ENCODE results near the gene NAALADL2. TPM values are rescaled to one million over a fixed set of nuclear protein-coding genes. Genes with fewer than 3 reads are reported as not detected.

NAALADL2 gene
- total RNA-seq, 1 donor from 2014 or later: 2.8 TPM

GRCh38 chr3:175326041-175326440 lies 466.9 kb downstream of the NAALADL2 start:
- no peak overlapping the region for H3K4me3 Mint-ChIP-seq
- H3K27me3 Mint-ChIP-seq (ENCODE audit: low read depth): no peaks in the 10 kb centered on the region
- TF ChIP-seq CTCF (conservative IDR thresholded peaks at IDR 0.05): no peak
- no peak overlapping the region for H3K27ac Mint-ChIP-seq (ENCODE audit: unreplicated experiment)
- DNase-seq (ENCODE audit: low read depth, low spot score): no peak
- peaks cover 2% of the 10 kb centered on the region for H3K36me3 Mint-ChIP-seq (ENCODE audit: low read depth)
- H3K9me3 Mint-ChIP-seq: peaks cover 7% of the 10 kb centered on the region
- H3K4me1 Mint-ChIP-seq: no peaks in the 10 kb centered on the region

DNA sequence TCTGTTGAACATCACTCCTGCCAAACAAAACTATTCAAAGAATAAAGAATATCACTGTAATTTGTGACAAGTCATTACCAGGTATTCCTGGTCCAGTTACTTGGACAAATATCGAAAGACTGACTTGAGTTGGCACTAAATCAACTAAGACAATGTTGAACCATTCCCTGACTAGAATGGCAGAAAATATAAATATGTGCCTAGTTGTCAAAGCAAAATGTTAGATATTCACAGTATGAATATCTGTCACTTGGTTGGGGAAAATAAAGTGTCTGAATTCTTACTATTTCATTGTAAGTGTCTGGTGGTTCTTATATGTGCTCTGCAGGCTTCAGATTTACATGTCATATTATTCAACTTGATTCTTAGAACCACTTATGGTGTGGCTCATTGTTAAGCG lies 470.2 kb downstream of the NAALADL2 start:
- Mint-ChIP-seq H3K4me3 (no peak overlapping the region), H3K27ac (ENCODE audit: unreplicated experiment) (no peak overlapping the region), H3K9me3 (peaks cover 12% of the 10 kb centered on the region), H3K36me3 (ENCODE audit: low read depth) (peaks cover 6% of the 10 kb centered on the region), H3K4me1 (no peaks in the 10 kb centered on the region), H3K27me3 (ENCODE audit: low read depth) (no peaks in the 10 kb centered on the region)
- DNase-seq (ENCODE audit: low read depth, low spot score): no peak
- TF ChIP-seq CTCF (conservative IDR thresholded peaks at IDR 0.05): no peak

GRCh38 chr3:175335229-175335628 lies 476.1 kb downstream of the NAALADL2 start:
- TF ChIP-seq CTCF (conservative IDR thresholded peaks at IDR 0.05): no peak
- H3K9me3 Mint-ChIP-seq: peaks cover 6% of the 10 kb centered on the region
- H3K36me3 Mint-ChIP-seq (ENCODE audit: low read depth): peaks cover 4% of the 10 kb centered on the region
- no peak overlapping the region for H3K27ac Mint-ChIP-seq (ENCODE audit: unreplicated experiment)
- no peak overlapping the region for H3K4me3 Mint-ChIP-seq
- H3K4me1 Mint-ChIP-seq: peaks cover 8% of the 10 kb centered on the region
- no peak for DNase-seq (ENCODE audit: low read depth, low spot score)
- H3K27me3 Mint-ChIP-seq (ENCODE audit: low read depth): no peaks in the 10 kb centered on the region

DNA sequence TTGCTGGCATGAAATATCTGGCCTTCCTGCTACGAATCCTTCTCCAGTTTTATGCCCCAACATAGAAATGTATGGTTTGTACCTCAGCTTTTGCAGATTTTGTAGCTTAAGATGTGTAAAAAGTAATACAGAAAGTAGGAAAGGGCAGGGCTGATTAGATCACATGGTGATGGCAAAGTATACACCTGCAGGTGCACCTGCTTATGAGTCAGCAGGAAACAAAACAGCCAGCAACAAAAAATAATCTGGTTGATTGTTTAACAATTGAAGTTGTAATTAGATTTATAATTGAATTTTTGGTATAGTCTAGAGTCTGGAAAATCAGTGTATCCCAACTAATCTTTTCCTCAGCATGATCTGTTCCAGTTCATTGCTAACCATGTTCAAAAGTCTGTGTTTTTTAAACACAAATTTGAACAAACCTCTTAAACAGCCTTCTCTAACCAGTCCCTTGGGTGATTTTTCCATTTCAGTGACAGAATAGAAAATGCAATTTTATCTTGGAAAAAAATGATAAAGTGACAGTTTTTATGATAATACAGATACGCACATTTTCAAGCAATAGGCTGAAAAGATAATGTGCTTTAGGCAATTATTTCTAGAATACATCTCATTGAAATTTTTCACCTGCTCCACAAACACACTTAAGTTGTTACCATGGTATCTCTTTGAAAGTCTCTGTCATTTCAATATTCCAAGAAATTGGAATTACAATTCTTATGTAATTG lies 477.4 kb downstream of the NAALADL2 start:
- Mint-ChIP-seq H3K36me3 (ENCODE audit: low read depth) (peaks cover 4% of the 10 kb centered on the region), H3K9me3 (peaks cover 6% of the 10 kb centered on the region), H3K4me1 (peaks cover 12% of the 10 kb centered on the region), H3K4me3 (no peak overlapping the region), H3K27ac (ENCODE audit: unreplicated experiment) (no peak overlapping the region), H3K27me3 (ENCODE audit: low read depth) (no peaks in the 10 kb centered on the region)
- DNase-seq (ENCODE audit: low read depth, low spot score): no peak
- TF ChIP-seq CTCF (conservative IDR thresholded peaks at IDR 0.05): no peak

GRCh38 chr3:175337631-175338030 lies 478.5 kb downstream of the NAALADL2 start:
- H3K27me3 Mint-ChIP-seq (ENCODE audit: low read depth): no peaks in the 10 kb centered on the region
- H3K4me3 Mint-ChIP-seq: no peak overlapping the region
- H3K9me3 Mint-ChIP-seq: peaks cover 3% of the 10 kb centered on the region
- no peak overlapping the region for H3K27ac Mint-ChIP-seq (ENCODE audit: unreplicated experiment)
- H3K36me3 Mint-ChIP-seq (ENCODE audit: low read depth): peaks cover under 1% of the 10 kb centered on the region
- DNase-seq (ENCODE audit: low read depth, low spot score): no peak
- peaks cover 12% of the 10 kb centered on the region for H3K4me1 Mint-ChIP-seq
- TF ChIP-seq CTCF (conservative IDR thresholded peaks at IDR 0.05): no peak

Data from neural crest cell (in vitro differentiated cells).